Measurements from ENCODE around the gene PCNX2. TPM values are rescaled to one million over a fixed set of nuclear protein-coding genes. Genes with fewer than 3 reads are reported as not detected.

PCNX2 gene
- total and polyA plus RNA-seq, 4 donors: 2.0 to 15.1 (median 6.4) TPM

DNA sequence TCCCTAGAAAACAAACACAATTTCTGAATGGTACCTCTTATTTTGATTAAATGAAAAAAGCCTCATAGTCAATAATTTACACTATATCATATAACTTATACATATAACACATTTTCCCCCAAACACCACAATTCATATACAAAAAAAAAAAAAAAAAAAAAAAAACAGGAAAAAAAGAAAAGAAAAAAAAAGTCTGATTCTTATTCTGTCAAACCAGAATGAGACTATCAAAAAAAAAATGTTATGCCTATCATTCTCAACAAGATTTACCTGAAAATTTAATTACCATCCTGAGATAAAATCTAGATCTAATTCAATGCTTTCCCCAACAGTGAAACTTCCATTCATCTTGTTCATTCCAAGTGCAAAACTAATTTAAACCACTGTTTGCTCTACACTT, 86.8 kb downstream of the PCNX2 start:
- H3K4me1 ChIP-seq (ENCODE audit: control insufficient read depth in 5 of 5, insufficient read depth in 5 of 5, low read length in 5 of 5): no peaks in the 10 kb centered on the region
- no peaks in the 10 kb centered on the region for H3K27me3 ChIP-seq (ENCODE audit: control insufficient read depth in 3 of 3, insufficient read depth in 3 of 3, low read length in 2 of 3)
- no peak overlapping the region for H3K9ac ChIP-seq (ENCODE audit: insufficient read depth in 1 of 2, low read length in 2 of 2)
- no peak for ATAC-seq (ENCODE audit: insufficient read depth, low FRiP score)
- no peaks in the 10 kb centered on the region for H3K36me3 ChIP-seq (ENCODE audit: control insufficient read depth in 4 of 4, insufficient read depth in 4 of 4, low read length in 4 of 4)
- no peaks in the 10 kb centered on the region for H3K9me3 ChIP-seq (ENCODE audit: control insufficient read depth in 4 of 4, insufficient read depth in 3 of 4, low read length in 3 of 4)
- TF ChIP-seq CTCF (IDR thresholded peaks at IDR 0.05; ENCODE audit: control extremely low read depth, extremely low read depth): no peak
- no peak for DNase-seq
- H3K27ac ChIP-seq (ENCODE audit: low read depth in 1 of 2, low read length in 1 of 2): no peak overlapping the region
- no peak overlapping the region for H3K4me3 ChIP-seq

DNA sequence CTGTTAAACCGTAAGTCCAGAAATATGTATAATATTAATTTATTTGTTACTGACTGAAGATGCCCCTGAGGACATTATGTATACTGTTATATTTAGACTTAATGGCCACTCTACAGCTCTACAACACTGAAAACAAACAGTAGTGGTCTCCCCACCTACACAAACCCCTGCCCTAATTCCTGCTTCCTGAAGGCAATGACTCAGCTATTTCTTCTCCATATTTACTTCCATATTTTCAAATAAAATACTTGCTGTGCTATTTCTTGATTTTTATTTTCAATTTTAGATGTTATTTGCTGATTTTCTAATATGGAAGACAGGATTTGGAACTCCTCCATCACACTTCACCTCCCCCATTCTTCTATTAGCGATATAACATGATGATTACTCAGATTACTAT, 97.6 kb downstream of the PCNX2 start:
- 95 to 96% methylated on average over 2 of the region's 2 CpGs for WGBS, 2 donors
- H3K4me3 ChIP-seq: no peak overlapping the region
- no peak for DNase-seq
- no peaks in the 10 kb centered on the region for H3K36me3 ChIP-seq (ENCODE audit: control insufficient read depth in 4 of 4, insufficient read depth in 4 of 4, low read length in 4 of 4)
- H3K9me3 ChIP-seq (ENCODE audit: control insufficient read depth in 4 of 4, insufficient read depth in 3 of 4, low read length in 3 of 4): peaks cover 0 to 6% (median 2%) of the 10 kb centered on the region in 4 donors
- H3K27ac ChIP-seq (ENCODE audit: low read depth in 1 of 2, low read length in 1 of 2): no peak overlapping the region
- H3K4me1 ChIP-seq (ENCODE audit: control insufficient read depth in 5 of 5, insufficient read depth in 5 of 5, low read length in 5 of 5): no peaks in the 10 kb centered on the region
- no peak overlapping the region for H3K9ac ChIP-seq (ENCODE audit: insufficient read depth in 1 of 2, low read length in 2 of 2)
- ATAC-seq (ENCODE audit: insufficient read depth, low FRiP score): no peak
- H3K27me3 ChIP-seq (ENCODE audit: control insufficient read depth in 3 of 3, insufficient read depth in 3 of 3, low read length in 2 of 3): no peaks in the 10 kb centered on the region
- no peak for TF ChIP-seq CTCF (IDR thresholded peaks at IDR 0.05; ENCODE audit: control extremely low read depth, extremely low read depth)

DNA sequence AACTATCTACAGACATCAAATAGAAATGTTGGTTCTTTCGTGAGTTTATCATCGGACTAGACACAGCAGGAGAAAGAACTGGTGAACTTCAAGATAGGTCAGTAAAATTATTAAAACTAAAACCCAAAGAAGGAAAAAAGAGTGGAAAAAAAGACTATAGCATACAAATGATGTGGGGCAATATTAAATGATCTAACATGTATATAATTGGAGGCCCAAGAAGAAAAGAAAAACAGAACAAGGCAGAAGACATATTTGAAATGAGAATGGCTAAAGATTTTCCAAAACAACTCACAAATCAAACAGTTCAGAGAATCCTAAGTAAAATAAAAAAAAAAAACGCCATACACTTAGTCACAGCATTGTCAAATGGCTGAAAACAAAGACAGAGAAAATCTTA, 101.8 kb downstream of the PCNX2 start:
- Histone ChIP-seq H3K9ac (ENCODE audit: insufficient read depth in 1 of 2, low read length in 2 of 2) (no peak overlapping the region), H3K9me3 (ENCODE audit: control insufficient read depth in 4 of 4, insufficient read depth in 3 of 4, low read length in 3 of 4) (peaks cover 0 to 6% (median 3%) of the 10 kb centered on the region in 4 donors), H3K36me3 (ENCODE audit: control insufficient read depth in 4 of 4, insufficient read depth in 4 of 4, low read length in 4 of 4) (no peaks in the 10 kb centered on the region), H3K4me1 (ENCODE audit: control insufficient read depth in 5 of 5, insufficient read depth in 5 of 5, low read length in 5 of 5) (no peaks in the 10 kb centered on the region), H3K4me3 (no peak overlapping the region), H3K27ac (ENCODE audit: low read depth in 1 of 2, low read length in 1 of 2) (no peak overlapping the region), H3K27me3 (ENCODE audit: control insufficient read depth in 3 of 3, insufficient read depth in 3 of 3, low read length in 2 of 3) (no peaks in the 10 kb centered on the region)
- ATAC-seq (ENCODE audit: insufficient read depth, low FRiP score): no peak
- 93 to 95% methylated on average over 3 of the region's 3 CpGs for WGBS, 2 donors
- no peak for DNase-seq
- no peak for TF ChIP-seq CTCF (IDR thresholded peaks at IDR 0.05; ENCODE audit: control extremely low read depth, extremely low read depth)

DNA sequence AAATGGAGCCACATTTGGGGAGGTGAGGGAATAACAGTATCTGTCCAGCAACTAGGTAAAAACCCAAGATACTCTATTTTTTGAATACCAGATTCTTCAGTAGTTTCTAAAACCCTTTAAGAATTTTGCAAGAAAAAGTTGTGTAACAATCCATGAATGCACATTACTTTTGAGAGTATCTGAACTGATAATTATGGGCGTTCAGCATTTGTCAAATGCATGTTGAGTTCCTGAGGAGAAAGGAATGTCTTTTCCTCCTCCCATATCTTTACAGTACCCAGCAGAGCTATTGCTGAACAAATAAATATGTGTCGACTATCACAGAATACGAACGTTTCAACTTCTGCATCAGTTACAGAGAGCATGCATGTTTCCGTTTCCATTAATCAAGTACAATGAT, 104.5 kb downstream of the PCNX2 start:
- no peak for DNase-seq
- Histone ChIP-seq H3K27me3 (ENCODE audit: control insufficient read depth in 3 of 3, insufficient read depth in 3 of 3, low read length in 2 of 3) (no peaks in the 10 kb centered on the region), H3K36me3 (ENCODE audit: control insufficient read depth in 4 of 4, insufficient read depth in 4 of 4, low read length in 4 of 4) (no peaks in the 10 kb centered on the region), H3K4me1 (ENCODE audit: control insufficient read depth in 5 of 5, insufficient read depth in 5 of 5, low read length in 5 of 5) (no peaks in the 10 kb centered on the region), H3K27ac (ENCODE audit: low read depth in 1 of 2, low read length in 1 of 2) (no peak overlapping the region), H3K4me3 (no peak overlapping the region), H3K9me3 (ENCODE audit: control insufficient read depth in 4 of 4, insufficient read depth in 3 of 4, low read length in 3 of 4) (peaks cover 0 to 6% (median 2%) of the 10 kb centered on the region in 4 donors), H3K9ac (ENCODE audit: insufficient read depth in 1 of 2, low read length in 2 of 2) (no peak overlapping the region)
- no peak for TF ChIP-seq CTCF (IDR thresholded peaks at IDR 0.05; ENCODE audit: control extremely low read depth, extremely low read depth)
- ATAC-seq (ENCODE audit: insufficient read depth, low FRiP score): no peak
- WGBS, 2 donors: 66 to 87% methylated on average over 5 of the region's 5 CpGs
